ENCODE results near the gene FCER2.
"Not testable (repeated sequence)": the region's sequence is repeated elsewhere in the genome, so short reads cannot be mapped to it uniquely, and the experiment has no call there.

Gene FCER2

GRCh38 chr19:7701654-7702457 is at the start of gene FCER2:
Gene FCER2, minus strand, starts transcription at chr19:7702131. Its CDS starts 2,371 bp downstream, at chr19:7699760.
- DNase-seq (ENCODE audit: low read depth): no peak

GRCh38 chr19:7751157-7751783 is 49.3 kb upstream of the FCER2 start:
- no peak for DNase-seq (ENCODE audit: low read depth)

- no peak for DNase-seq (ENCODE audit: low read depth)
Measured at GRCh38 chr19:7748756-7749155, 46.8 kb upstream of the FCER2 start.

GRCh38 chr19:7748171-7748570 is 46.2 kb upstream of the FCER2 start:
- DNase-seq (ENCODE audit: low read depth): no peak

GRCh38 chr19:7746903-7747884 is 45.3 kb upstream of the FCER2 start, which contains the start of gene CD209:
Gene CD209, minus strand, starts transcription at chr19:7747534. Its CDS starts 23 bp downstream, at chr19:7747511.
- DNase-seq (ENCODE audit: low read depth): no peak

GRCh38 chr19:7746306-7746705 is 44.4 kb upstream of the FCER2 start:
- not testable (repeated sequence) for DNase-seq (ENCODE audit: low read depth)

GRCh38 chr19:7744871-7745650 is 43.1 kb upstream of the FCER2 start:
- DNase-seq (ENCODE audit: low read depth): no peak

GRCh38 chr19:7744199-7744786 is 42.4 kb upstream of the FCER2 start:
- no peak for DNase-seq (ENCODE audit: low read depth)

GRCh38 chr19:7743425-7743841 is 41.5 kb upstream of the FCER2 start:
- DNase-seq (ENCODE audit: low read depth): no peak

GRCh38 chr19:7742991-7743390 is 41.1 kb upstream of the FCER2 start:
- DNase-seq (ENCODE audit: low read depth): no peak

- DNase-seq (ENCODE audit: low read depth): no peak
Measured at GRCh38 chr19:7742575-7742974, 40.6 kb upstream of the FCER2 start.

- no peak for DNase-seq (ENCODE audit: low read depth)
Measured at GRCh38 chr19:7740682-7741054, 38.7 kb upstream of the FCER2 start.

GRCh38 chr19:7739801-7740681 is 38.1 kb upstream of the FCER2 start:
- DNase-seq (ENCODE audit: low read depth): no peak

- DNase-seq (ENCODE audit: low read depth): no peak
Measured at GRCh38 chr19:7739211-7739755, 37.4 kb upstream of the FCER2 start.

GRCh38 chr19:7738023-7738422 is 36.1 kb upstream of the FCER2 start:
- DNase-seq (ENCODE audit: low read depth): no peak

- DNase-seq (ENCODE audit: low read depth): no peak
Measured at GRCh38 chr19:7737215-7737614, 35.3 kb upstream of the FCER2 start.

- DNase-seq (ENCODE audit: low read depth): no peak
Measured at GRCh38 chr19:7736148-7736547, 34.2 kb upstream of the FCER2 start.

GRCh38 chr19:7734220-7735203 is 32.6 kb upstream of the FCER2 start:
- DNase-seq (ENCODE audit: low read depth): no peak

GRCh38 chr19:7733376-7733775 is 31.4 kb upstream of the FCER2 start:
- no peak for DNase-seq (ENCODE audit: low read depth)

Measured in stromal cell of bone marrow (primary cell).